GM23338 (cell line): Measurements from ENCODE around the gene CSPG4. TPM values are rescaled to one million over a fixed set of nuclear protein-coding genes. Genes with fewer than 3 reads are reported as not detected.
A peak's percentile ranks its signal among the peaks of the same experiment; 100 is the strongest.
"Not testable (repeated sequence)": the region's sequence is repeated elsewhere in the genome, so short reads cannot be mapped to it uniquely, and the experiment has no call there.

Source experiments
- ATAC-seq: fragments of 200-7000 bp; cut with Tn5 transposase; 3 replicates; pipeline ENCODE4 v1.9.1; 2020
- DNase-seq: peaks from one replicate; pipeline ENCODE4 v3.0.0-alpha.2; 2015; ENCODE audit warnings: low spot score
- H2AFZ ChIP-seq: fragments of 200-600 bp; sonication (generic); 2 replicates; pipeline ENCODE4 v1.8.0; 2016; ENCODE audit warnings: antibody characterized with exemption, mild to moderate bottlenecking, moderate library complexity
- H3F3A ChIP-seq: fragments of 200-600 bp; sonication (generic); replicated peaks from 2 replicates; pipeline ENCODE4 v1.8.0; 2017; ENCODE audit warnings: antibody characterized with exemption, mixed run types, low read depth
- H3K27ac ChIP-seq: fragments of 200-600 bp; sonication (generic); 2 replicates; pipeline ENCODE4 v1.6.1; 2016; ENCODE audit warnings: low read depth
- H3K27me3 ChIP-seq: fragments of 200-600 bp; sonication (generic); 2 replicates; pipeline ENCODE4 v1.8.0; 2016; ENCODE audit warnings: mild to moderate bottlenecking, mixed run types, moderate library complexity; ENCODE audit not compliant: insufficient read depth
- H3K36me3 ChIP-seq: fragments of 200-600 bp; sonication (generic); 2 replicates; pipeline ENCODE4 v1.8.0; 2016; ENCODE audit warnings: mild to moderate bottlenecking; ENCODE audit not compliant: insufficient read depth
- H3K4me1 ChIP-seq: fragments of 200-600 bp; sonication (generic); 2 replicates; pipeline ENCODE4 v1.8.0; 2016; ENCODE audit warnings: mild to moderate bottlenecking, moderate library complexity; ENCODE audit not compliant: insufficient read depth
- H3K4me2 ChIP-seq: fragments of 200-600 bp; sonication (generic); 2 replicates; pipeline ENCODE4 v1.7.1; 2017; ENCODE audit warnings: mixed run types
- H3K4me3 ChIP-seq: fragments of 200-600 bp; sonication (generic); 2 replicates; pipeline ENCODE4 v1.6.1; 2016; ENCODE audit warnings: mixed run types
- H3K79me2 ChIP-seq: fragments of 200-600 bp; sonication (generic); replicated peaks from 2 replicates; pipeline ENCODE4 v1.8.0; 2017; ENCODE audit warnings: mild to moderate bottlenecking; ENCODE audit not compliant: insufficient read depth
- H3K9me2 ChIP-seq: fragments of 200-600 bp; sonication (generic); 2 replicates; pipeline ENCODE4 v1.8.0; 2017; ENCODE audit not compliant: insufficient read depth
- H4K20me1 ChIP-seq: fragments of 200-600 bp; sonication (generic); replicated peaks from 2 replicates; pipeline ENCODE4 v1.8.0; 2017; ENCODE audit warnings: mild to moderate bottlenecking; ENCODE audit not compliant: insufficient read depth
- H3K27ac Mint-ChIP-seq: 2 replicates; pipeline ENCODE4 v1.8.0; 2020; ENCODE audit warnings: inconsistent platforms, mild to moderate bottlenecking, moderate library complexity, mixed read lengths
- H3K27me3 Mint-ChIP-seq: 3 replicates; pipeline ENCODE4 v1.8.0; 2022; ENCODE audit warnings: low read depth, mild to moderate bottlenecking, moderate library complexity, mixed read lengths, inconsistent platforms; ENCODE audit not compliant: insufficient read depth, poor library complexity
- H3K36me3 Mint-ChIP-seq: 3 replicates; pipeline ENCODE4 v1.8.0; 2021; ENCODE audit warnings: low read depth, mild to moderate bottlenecking, inconsistent platforms, moderate library complexity, mixed read lengths
- H3K4me1 Mint-ChIP-seq: 3 replicates; pipeline ENCODE4 v1.8.0; 2020; ENCODE audit warnings: mild to moderate bottlenecking, inconsistent platforms, mixed read lengths
- H3K4me3 Mint-ChIP-seq: 3 replicates; pipeline ENCODE4 v1.8.0; 2021; ENCODE audit warnings: moderate library complexity, mild to moderate bottlenecking, inconsistent platforms, mixed read lengths
- H3K9me3 Mint-ChIP-seq: 3 replicates; pipeline ENCODE4 v1.8.0; 2020; ENCODE audit warnings: moderate library complexity, mild to moderate bottlenecking, inconsistent platforms, mixed read lengths
- CREB1 ChIP-seq: fragments of 250-450 bp; sonication (Bioruptor Pico); IDR thresholded peaks from 2 replicates; pipeline ENCODE4 v1.5.0; 2020; ENCODE audit warnings: low read depth, mild to moderate bottlenecking, moderate library complexity
- CTCF ChIP-seq, 2 experiments: fragments of 200-600 bp in 1 of 2; sonication (generic) in 1 of 2; conservative IDR thresholded peaks; 2 replicates each; pipeline versions ENCODE4 v1.5.1 to v1.6.1; 2016 to 2017; ENCODE audit warnings: antibody characterized with exemption in 2 of 2, low read depth in 2 of 2, mild to moderate bottlenecking in 2 of 2, moderate library complexity in 1 of 2
- NANOG ChIP-seq: IDR thresholded peaks from 2 replicates; pipeline ENCODE4 v1.6.1; 2016; ENCODE audit warnings: antibody characterized with exemption, borderline replicate concordance
- POLR2AphosphoS5 ChIP-seq: IDR thresholded peaks from 2 replicates; pipeline ENCODE4 v1.6.1; 2016; ENCODE audit warnings: antibody characterized with exemption, low read depth
- REST ChIP-seq: IDR thresholded peaks from one replicate; pipeline ENCODE4 v1.6.1; 2018; ENCODE audit warnings: antibody characterized with exemption; ENCODE audit not compliant: unreplicated experiment
- STAT1 ChIP-seq: IDR thresholded peaks from one replicate; pipeline ENCODE4 v1.6.1; 2016; ENCODE audit warnings: antibody characterized with exemption; ENCODE audit not compliant: unreplicated experiment
- polyA plus RNA-seq: library from polyadenylated mRNA; unstranded; fragments of >200 nt; fragmentation: Nextera tagmentation; extraction: Ambion mirVana; gene quantifications from 2 replicates; pipeline ENCODE4 v1.2.1, GENCODE V29; 2016
- total RNA-seq: library from RNA; depleted of rRNA; stranded (reverse); fragments of >200 nt; shearing (Covaris generic); gene quantifications from 2 replicates; pipeline ENCODE4 v1.2.3, GENCODE V29; 2014
- TF ChIP-seq, protein P1 (sequence below): IDR thresholded peaks from 2 replicates; pipeline ENCODE4 v1.6.1; 2016; ENCODE audit warnings: antibody characterized with exemption

The CSPG4 gene
- total and polyA plus RNA-seq, 2 experiments from 2014 or later = 0.27 to 4.0 TPM

DNA sequence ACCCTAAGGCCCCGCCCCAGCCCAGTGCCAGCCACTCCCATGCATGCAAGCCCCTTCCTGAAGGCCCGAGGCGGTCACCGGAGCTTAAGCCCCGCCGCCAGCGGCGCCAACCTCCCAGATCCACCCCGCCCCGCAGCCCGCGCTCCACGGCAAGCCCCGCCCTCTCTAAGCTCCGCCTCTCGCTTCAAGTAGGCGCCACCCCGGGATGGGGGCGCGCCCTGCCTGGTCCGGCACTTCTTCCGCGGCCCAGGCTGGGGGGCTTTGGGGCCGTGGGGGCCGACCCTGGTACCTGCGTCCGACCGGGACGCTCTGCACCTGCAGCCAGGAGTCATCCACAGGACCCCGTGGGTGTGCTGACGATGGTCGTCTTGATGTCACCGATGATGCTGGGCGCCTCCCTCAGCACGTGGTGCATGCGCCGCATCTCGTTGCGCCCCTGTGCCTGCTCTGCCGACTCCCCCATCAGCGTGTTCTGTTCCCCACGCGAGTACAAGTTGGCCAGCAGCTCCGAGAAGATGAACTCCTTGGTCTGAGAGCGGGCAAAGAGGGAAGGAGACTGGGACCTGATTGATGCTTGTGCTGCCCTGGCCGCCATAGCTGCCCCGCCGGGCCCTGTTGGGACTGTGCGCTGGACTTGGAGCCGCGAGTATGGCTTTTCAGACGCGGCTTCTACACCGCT is 26.1 kb upstream of the CSPG4 start:
- no peaks in the 10 kb centered on the region for H4K20me1 ChIP-seq
- H3K27me3 Mint-ChIP-seq = peaks cover 28% of the 10 kb centered on the region
- peaks cover 9% of the 10 kb centered on the region for H3K9me2 ChIP-seq
- peak overlapping the region; percentile 83 for H3K4me2 ChIP-seq
- no peaks in the 10 kb centered on the region for H3K36me3 ChIP-seq
- H3K4me1 ChIP-seq = no peaks in the 10 kb centered on the region; the same call in 1 of the 2 replicates
- ATAC-seq (peak; percentile 95), DNase-seq (peak; percentile 98)
- H3K27me3 ChIP-seq = peaks cover 17% of the 10 kb centered on the region
- H2AFZ ChIP-seq = peak overlapping the region; percentile 96
- H3K4me3 Mint-ChIP-seq = peak overlapping the region; percentile 85
- peak overlapping the region; percentile 96 for H3K4me3 ChIP-seq
- peaks cover 24% of the 10 kb centered on the region for H3K4me1 Mint-ChIP-seq
- no peak overlapping the region for H3K27ac Mint-ChIP-seq
- no peaks in the 10 kb centered on the region for H3K79me2 ChIP-seq
- H3K27ac ChIP-seq = no peak overlapping the region
- H3F3A ChIP-seq = no peaks in the 10 kb centered on the region
- TF ChIP-seq STAT1 (no peak), CTCF (conservative IDR thresholded peaks at IDR 0.05; ENCODE audit: low read depth in 2 of 2) (no peak), POLR2AphosphoS5 (peak; percentile 65), CREB1 (CRISPR knock-in tag) (peak; percentile 81), NANOG (no peak)
- TF ChIP-seq, protein P1, sequence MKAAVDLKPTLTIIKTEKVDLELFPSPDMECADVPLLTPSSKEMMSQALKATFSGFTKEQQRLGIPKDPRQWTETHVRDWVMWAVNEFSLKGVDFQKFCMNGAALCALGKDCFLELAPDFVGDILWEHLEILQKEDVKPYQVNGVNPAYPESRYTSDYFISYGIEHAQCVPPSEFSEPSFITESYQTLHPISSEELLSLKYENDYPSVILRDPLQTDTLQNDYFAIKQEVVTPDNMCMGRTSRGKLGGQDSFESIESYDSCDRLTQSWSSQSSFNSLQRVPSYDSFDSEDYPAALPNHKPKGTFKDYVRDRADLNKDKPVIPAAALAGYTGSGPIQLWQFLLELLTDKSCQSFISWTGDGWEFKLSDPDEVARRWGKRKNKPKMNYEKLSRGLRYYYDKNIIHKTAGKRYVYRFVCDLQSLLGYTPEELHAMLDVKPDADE = no peak
- peaks cover 39% of the 10 kb centered on the region for H3K9me3 Mint-ChIP-seq
- peaks cover 18% of the 10 kb centered on the region; the same call in 2 of the 3 replicates for H3K36me3 Mint-ChIP-seq

- peaks cover 33% of the 10 kb centered on the region for H3K27me3 Mint-ChIP-seq
- H4K20me1 ChIP-seq = no peaks in the 10 kb centered on the region
- no peaks in the 10 kb centered on the region for H3K79me2 ChIP-seq
- peak overlapping the region; percentile 96 for H3K4me3 ChIP-seq
- DNase-seq (no peak), ATAC-seq (peak; percentile 60)
- H3F3A ChIP-seq = no peaks in the 10 kb centered on the region
- peak overlapping the region; percentile 69; the same call in 1 of the 2 replicates for H2AFZ ChIP-seq
- peaks cover 24% of the 10 kb centered on the region for H3K4me1 Mint-ChIP-seq
- peaks cover 17% of the 10 kb centered on the region for H3K27me3 ChIP-seq
- no peaks in the 10 kb centered on the region for H3K36me3 ChIP-seq
- H3K4me2 ChIP-seq = peak overlapping the region; percentile 92
- H3K36me3 Mint-ChIP-seq = peaks cover 13% of the 10 kb centered on the region; the same call in 2 of the 3 replicates
- peaks cover 9% of the 10 kb centered on the region for H3K9me2 ChIP-seq
- H3K27ac ChIP-seq = no peak overlapping the region
- TF ChIP-seq POLR2AphosphoS5 (peak; percentile 39), REST (no peak)
- no peak overlapping the region for H3K27ac Mint-ChIP-seq
- peak overlapping the region; percentile 85 for H3K4me3 Mint-ChIP-seq
- no peaks in the 10 kb centered on the region; the same call in 1 of the 2 replicates for H3K4me1 ChIP-seq
- peaks cover 34% of the 10 kb centered on the region for H3K9me3 Mint-ChIP-seq
Measured at GRCh38 chr15:75738014-75738646, 25.5 kb upstream of the CSPG4 start.

GRCh38 chr15:75737116-75738013 is 24.7 kb upstream of the CSPG4 start:
- H3K36me3 Mint-ChIP-seq, DNase-seq, H2AFZ ChIP-seq, H3K79me2 ChIP-seq, H3K9me2 ChIP-seq, H3K4me1 ChIP-seq, H3K27ac Mint-ChIP-seq, ATAC-seq, H3K36me3 ChIP-seq, H4K20me1 ChIP-seq, H3K27ac ChIP-seq, H3F3A ChIP-seq: not testable (repeated sequence)
- Histone ChIP-seq H3K4me2 (peak overlapping the region; percentile 92), H3K27me3 (peaks cover 17% of the 10 kb centered on the region), H3K4me3 (peak overlapping the region; percentile 96)
- Mint-ChIP-seq H3K9me3 (peaks cover 26% of the 10 kb centered on the region), H3K4me1 (peaks cover 31% of the 10 kb centered on the region), H3K27me3 (peaks cover 39% of the 10 kb centered on the region), H3K4me3 (peak overlapping the region; percentile 85)
